GM12872 (cell line): ENCODE measurements around the gene RECK.

Source experiments
- CTCF ChIP-seq: IDR thresholded peaks from 3 replicates; pipeline ENCODE4 v1.5.1; 2011; ENCODE audit warnings: low read depth, mild to moderate bottlenecking, low read length, moderate library complexity; ENCODE audit not compliant: insufficient read depth

Gene RECK, protein sequence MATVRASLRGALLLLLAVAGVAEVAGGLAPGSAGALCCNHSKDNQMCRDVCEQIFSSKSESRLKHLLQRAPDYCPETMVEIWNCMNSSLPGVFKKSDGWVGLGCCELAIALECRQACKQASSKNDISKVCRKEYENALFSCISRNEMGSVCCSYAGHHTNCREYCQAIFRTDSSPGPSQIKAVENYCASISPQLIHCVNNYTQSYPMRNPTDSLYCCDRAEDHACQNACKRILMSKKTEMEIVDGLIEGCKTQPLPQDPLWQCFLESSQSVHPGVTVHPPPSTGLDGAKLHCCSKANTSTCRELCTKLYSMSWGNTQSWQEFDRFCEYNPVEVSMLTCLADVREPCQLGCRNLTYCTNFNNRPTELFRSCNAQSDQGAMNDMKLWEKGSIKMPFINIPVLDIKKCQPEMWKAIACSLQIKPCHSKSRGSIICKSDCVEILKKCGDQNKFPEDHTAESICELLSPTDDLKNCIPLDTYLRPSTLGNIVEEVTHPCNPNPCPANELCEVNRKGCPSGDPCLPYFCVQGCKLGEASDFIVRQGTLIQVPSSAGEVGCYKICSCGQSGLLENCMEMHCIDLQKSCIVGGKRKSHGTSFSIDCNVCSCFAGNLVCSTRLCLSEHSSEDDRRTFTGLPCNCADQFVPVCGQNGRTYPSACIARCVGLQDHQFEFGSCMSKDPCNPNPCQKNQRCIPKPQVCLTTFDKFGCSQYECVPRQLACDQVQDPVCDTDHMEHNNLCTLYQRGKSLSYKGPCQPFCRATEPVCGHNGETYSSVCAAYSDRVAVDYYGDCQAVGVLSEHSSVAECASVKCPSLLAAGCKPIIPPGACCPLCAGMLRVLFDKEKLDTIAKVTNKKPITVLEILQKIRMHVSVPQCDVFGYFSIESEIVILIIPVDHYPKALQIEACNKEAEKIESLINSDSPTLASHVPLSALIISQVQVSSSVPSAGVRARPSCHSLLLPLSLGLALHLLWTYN

GRCh38 chr9:36036780-36037548 is at the start of gene RECK:
Gene RECK (plus strand): TSS chr9:36036913. CDS start chr9:36036999, 86 bp downstream.
- TF ChIP-seq CTCF = no peak

DNA sequence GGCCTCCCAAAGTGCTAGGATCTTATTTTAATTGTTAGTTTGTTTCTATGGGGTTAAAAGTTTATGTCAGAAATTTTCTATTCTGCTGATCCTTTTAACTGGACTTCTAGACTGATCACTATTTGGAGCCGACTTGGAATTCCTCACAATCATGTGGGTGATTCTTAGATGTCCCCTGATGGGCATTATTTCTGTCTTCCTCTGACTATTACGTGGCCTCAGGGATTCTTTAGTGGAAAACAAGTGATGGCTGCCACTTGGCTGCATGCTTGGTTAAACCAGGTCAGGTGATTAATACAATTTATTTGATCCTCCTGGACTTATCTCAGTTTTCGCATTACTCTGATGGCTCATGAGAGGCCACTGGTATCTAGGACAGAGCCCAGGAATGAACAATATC is 46.6 kb upstream of the RECK start:
- TF ChIP-seq CTCF = no peak

GRCh38 chr9:35993976-35994720 is 42.6 kb upstream of the RECK start:
- TF ChIP-seq CTCF = no peak

DNA sequence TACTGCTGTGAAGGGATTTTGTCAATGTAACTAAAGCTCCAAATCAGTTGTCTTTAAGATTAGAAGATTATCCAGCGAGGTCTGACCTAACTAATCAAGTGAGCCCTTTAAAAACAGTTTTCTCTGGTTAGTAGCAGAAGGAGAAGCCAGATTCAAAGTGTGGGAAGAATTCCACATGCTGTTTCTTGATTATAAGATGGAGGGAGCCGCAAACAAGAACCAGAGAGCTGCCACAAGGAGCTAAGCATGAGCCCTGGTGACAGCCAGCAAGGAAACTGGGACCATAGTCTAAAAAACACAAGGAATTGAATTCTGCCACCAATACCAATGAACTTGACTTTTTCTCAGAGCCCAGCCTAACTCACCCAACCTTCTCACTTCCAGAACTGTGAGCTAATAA is 41.8 kb upstream of the RECK start:
- no peak for TF ChIP-seq CTCF

DNA sequence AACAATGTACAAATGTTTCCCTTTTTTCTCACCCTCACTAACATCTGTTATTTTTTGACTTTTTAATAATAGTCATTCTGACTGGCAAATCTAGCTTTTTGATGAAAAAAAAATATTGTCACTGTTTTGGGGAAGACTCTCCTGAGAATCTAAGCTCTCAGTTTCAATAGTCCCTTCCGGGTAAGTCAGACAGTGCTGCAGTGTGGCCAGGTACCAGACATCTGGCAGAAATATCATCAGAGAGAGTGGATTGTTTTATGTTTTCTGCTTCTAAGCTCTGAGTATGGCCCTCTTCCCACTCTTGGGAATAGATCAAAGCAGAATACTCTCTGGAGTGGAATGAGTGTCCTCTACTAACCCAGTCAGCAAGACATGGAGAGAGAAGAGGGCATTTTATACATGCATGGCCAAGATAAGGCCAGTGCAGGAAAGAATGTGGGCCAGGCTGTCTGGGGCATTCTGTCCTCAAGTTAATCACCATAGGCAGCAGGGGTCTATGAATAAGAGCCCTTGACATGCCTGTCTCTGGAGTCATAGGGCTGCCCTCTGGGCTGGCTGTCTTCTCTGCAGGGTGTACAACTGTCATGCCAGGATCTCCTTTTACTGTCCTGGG is 40.2 kb upstream of the RECK start:
- TF ChIP-seq CTCF = no peak

- no peak for TF ChIP-seq CTCF
These were observed 38.4 kb upstream of the RECK start for GRCh38 chr9:35998333-35998732.
